HUES48 (cell line): ENCODE data around the gene NEDD4L.

Experiments used
- H3K27ac ChIP-seq: one replicate; pipeline ENCODE4 v1.7.0; 2013; ENCODE audit warnings: low read depth, low read length, inconsistent platforms
- H3K27me3 ChIP-seq: 2 replicates; pipeline ENCODE4 v1.6.1; 2013; ENCODE audit warnings: mild to moderate bottlenecking, low read length; ENCODE audit not compliant: control insufficient read depth, insufficient read depth
- H3K36me3 ChIP-seq: 2 replicates; pipeline ENCODE4 v1.6.1; 2013; ENCODE audit warnings: low read length; ENCODE audit not compliant: control insufficient read depth, insufficient read depth
- H3K4me1 ChIP-seq: 2 replicates; pipeline ENCODE4 v1.6.1; 2013; ENCODE audit warnings: mild to moderate bottlenecking, low read length; ENCODE audit not compliant: control insufficient read depth, insufficient read depth
- H3K4me3 ChIP-seq: 2 replicates; pipeline ENCODE4 v1.5.1; 2013; ENCODE audit warnings: mild to moderate bottlenecking, low read depth, low read length
- H3K9ac ChIP-seq: 2 replicates; pipeline ENCODE4 v1.6.1; 2013; ENCODE audit warnings: mild to moderate bottlenecking, low read depth, low read length, moderate library complexity
- H3K9me3 ChIP-seq: 2 replicates; pipeline ENCODE4 v1.6.1; 2013; ENCODE audit warnings: low read length; ENCODE audit not compliant: control insufficient read depth, insufficient read depth

The NEDD4L gene

GRCh38 chr18:58201268-58201667 lies 157.2 kb downstream of the NEDD4L start:
- H3K4me1 ChIP-seq, result peaks cover 32% of the 10 kb centered on the region

DNA sequence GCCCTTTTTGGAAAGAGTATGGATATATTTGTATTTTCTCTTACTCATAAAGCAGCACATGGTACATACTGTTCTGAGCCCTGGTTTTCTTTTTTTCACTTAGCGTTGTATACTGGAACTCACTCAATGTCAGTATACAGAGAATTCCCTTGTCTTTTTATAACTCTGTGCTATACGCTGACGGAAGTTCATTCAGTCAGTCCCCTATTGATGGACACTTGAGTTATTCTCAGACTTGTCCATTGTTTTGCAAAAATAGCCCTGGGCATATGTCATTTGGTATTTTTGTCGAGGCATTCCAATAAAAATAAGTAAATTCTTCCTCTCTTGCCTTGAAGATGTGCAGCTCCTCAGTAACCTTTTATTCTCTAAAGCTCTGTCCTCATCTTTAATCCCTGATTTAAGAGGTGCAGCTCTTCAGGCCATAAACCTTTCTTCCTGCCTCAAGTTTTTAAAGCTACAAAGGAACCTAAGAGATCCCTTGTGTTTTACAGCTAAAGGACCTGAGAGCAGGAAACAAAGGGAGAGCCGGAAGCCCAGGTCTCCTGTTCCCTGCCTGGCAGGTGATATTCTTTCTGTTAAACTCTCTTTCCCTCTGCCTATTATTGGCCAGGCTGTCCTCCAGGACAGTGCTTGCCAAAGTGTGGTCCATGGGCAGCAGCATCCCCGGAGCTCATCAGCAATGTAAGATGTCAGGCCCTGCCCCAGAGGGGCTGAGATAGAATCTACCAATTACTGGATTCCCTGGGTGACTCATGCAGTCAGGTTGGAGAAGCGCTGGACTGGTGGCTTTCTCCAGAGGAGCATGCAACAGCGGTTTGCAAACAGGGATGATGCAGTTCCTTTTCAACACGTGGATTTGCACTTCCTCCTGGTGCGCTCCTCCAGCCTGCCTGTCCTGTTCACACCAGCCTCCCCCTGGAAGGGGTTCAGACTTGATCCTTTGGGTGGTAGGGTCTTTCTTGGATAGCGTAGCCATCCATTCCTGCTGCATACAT lies 158.0 kb downstream of the NEDD4L start:
- Histone ChIP-seq H3K27ac (peak overlapping the region; percentile 31), H3K4me3 (no peak overlapping the region), H3K4me1 (peaks cover 24% of the 10 kb centered on the region), H3K36me3 (no peaks in the 10 kb centered on the region), H3K9ac (no peak overlapping the region), H3K9me3 (no peaks in the 10 kb centered on the region), H3K27me3 (no peaks in the 10 kb centered on the region)

More at GRCh38 chr18:58201268-58201667, 157.2 kb downstream of the NEDD4L start:
- H3K9ac ChIP-seq, result no peak overlapping the region
- no peak overlapping the region for H3K27ac ChIP-seq
- no peaks in the 10 kb centered on the region for H3K9me3 ChIP-seq
- no peaks in the 10 kb centered on the region for H3K27me3 ChIP-seq
- H3K36me3 ChIP-seq, result no peaks in the 10 kb centered on the region
- H3K4me3 ChIP-seq, result no peak overlapping the region

- peaks cover 28% of the 10 kb centered on the region for H3K4me1 ChIP-seq
- no peaks in the 10 kb centered on the region for H3K36me3 ChIP-seq
- H3K27me3 ChIP-seq, result no peaks in the 10 kb centered on the region
Observed at GRCh38 chr18:58204776-58205442, 160.9 kb downstream of the NEDD4L start.

DNA sequence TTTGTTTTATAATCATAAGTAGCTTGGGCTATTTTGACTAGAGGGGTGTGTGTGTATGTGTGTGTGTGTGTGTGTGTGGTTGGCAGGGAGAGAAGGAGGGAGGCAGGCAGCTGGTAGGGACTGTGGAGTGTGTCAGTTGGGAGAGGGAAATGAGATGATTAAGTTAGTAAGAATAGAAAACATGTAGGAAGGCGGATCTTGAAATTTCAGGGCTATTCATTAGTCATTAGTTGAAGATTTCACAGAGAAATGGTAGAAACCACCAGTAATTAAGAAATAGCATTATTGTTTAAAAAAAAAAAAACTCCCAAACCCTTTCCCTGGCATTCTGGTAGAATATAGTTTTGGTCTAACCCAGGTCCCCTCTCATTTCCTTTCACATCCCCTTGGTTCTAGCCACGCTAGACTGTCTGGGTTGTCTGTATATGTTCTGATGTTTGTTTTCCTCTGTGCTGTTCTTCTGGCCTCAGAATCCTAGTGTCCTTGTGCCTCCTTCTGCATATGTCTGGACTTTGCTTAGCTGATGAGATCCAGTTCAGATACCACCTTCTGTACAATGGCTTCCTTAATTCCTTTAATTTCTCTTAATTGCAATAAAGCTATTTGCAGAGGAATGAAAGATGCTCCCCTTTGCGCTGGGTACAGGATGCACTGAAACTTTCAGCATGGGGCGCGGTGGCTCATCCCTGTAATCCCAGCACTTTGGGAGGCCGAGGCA lies 161.6 kb downstream of the NEDD4L start:
- H3K36me3 ChIP-seq, result no peaks in the 10 kb centered on the region
- no peak overlapping the region for H3K4me3 ChIP-seq
- no peak overlapping the region for H3K27ac ChIP-seq
- H3K4me1 ChIP-seq, result peaks cover 34% of the 10 kb centered on the region
- H3K9me3 ChIP-seq, result no peaks in the 10 kb centered on the region
- H3K27me3 ChIP-seq, result no peaks in the 10 kb centered on the region
- H3K9ac ChIP-seq, result no peak overlapping the region

More at GRCh38 chr18:58204776-58205442, 160.9 kb downstream of the NEDD4L start:
- H3K9ac ChIP-seq, result no peak overlapping the region
- no peak overlapping the region for H3K27ac ChIP-seq
- no peak overlapping the region for H3K4me3 ChIP-seq
- no peaks in the 10 kb centered on the region for H3K9me3 ChIP-seq

DNA sequence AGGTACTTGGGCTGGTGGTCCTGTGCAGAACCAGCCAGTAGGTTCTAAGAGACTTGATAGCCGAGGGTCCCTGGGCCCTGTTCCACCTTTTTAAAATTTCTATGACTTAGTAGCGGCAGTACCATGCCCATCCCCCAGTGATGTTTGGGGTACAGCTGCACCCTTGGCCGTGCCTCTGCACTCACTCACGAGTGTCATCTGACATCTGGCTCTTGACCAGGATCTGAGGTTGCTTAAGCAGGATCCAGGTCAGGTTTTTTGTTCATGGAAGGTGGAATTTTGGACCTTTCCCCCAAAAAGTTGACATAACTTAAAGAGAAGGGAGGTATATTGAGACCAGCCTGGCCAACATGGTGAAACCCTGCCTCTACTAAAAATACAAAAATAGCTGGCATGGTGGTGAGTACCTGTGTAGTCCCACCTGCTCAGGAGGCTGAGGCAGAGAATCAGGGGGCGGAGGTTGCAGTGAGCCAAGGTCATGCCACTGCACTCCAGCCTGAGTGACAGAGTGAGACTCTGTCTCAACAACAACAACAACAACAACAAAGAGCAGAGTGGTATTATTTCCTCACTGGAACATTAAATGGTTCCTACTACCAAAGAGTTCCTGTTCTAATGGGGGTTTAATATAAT lies 163.6 kb downstream of the NEDD4L start:
- Histone ChIP-seq H3K4me3 (no peak overlapping the region), H3K27me3 (no peaks in the 10 kb centered on the region), H3K4me1 (peaks cover 25% of the 10 kb centered on the region), H3K36me3 (no peaks in the 10 kb centered on the region), H3K9ac (no peak overlapping the region), H3K27ac (no peak overlapping the region), H3K9me3 (no peaks in the 10 kb centered on the region)

DNA sequence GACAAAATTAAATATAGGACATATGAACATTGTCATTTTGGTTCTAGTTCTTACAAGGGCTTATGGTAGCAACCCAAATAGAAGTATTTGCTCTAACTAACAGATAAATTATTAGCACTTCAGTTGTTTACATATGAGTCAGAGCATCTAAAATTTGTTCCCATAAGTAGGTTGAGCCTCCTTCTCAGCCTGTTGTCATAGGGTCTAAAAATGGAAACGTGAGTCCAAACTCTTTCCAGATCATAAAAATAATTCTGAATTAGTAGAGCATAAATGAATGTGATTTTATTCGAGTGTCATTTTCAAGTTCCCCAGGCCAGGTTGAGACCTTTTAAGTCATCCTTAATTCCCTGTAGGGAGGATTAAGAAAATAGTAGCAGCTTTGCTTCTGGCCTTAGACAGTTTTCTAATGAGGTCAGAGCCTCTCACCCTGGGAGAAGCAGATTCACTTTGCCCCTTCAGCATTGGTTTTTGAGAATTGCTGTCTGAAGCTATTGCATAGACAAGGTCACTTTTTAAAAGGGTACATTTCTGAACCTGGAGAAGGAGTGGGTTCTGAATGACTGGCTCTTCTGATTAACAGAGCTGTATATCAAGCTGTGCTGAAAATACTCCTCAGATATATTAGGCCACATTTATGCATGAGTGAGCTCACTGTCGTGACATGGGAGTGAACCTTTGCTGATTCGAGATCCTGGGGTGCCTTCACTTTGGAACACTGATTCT lies 164.3 kb downstream of the NEDD4L start:
- H3K4me3 ChIP-seq, result no peak overlapping the region
- H3K27me3 ChIP-seq, result no peaks in the 10 kb centered on the region
- no peak overlapping the region for H3K9ac ChIP-seq
- H3K36me3 ChIP-seq, result no peaks in the 10 kb centered on the region
- no peaks in the 10 kb centered on the region for H3K9me3 ChIP-seq
- H3K4me1 ChIP-seq, result peaks cover 24% of the 10 kb centered on the region
- H3K27ac ChIP-seq, result peak overlapping the region; percentile 63

- Histone ChIP-seq H3K4me3 (no peak overlapping the region), H3K27me3 (no peaks in the 10 kb centered on the region), H3K9ac (no peak overlapping the region), H3K9me3 (no peaks in the 10 kb centered on the region), H3K27ac (no peak overlapping the region), H3K36me3 (no peaks in the 10 kb centered on the region), H3K4me1 (peaks cover 34% of the 10 kb centered on the region)
Observed at GRCh38 chr18:58209326-58209725, 165.3 kb downstream of the NEDD4L start.

- Histone ChIP-seq H3K4me1 (peaks cover 50% of the 10 kb centered on the region), H3K27me3 (no peaks in the 10 kb centered on the region), H3K27ac (no peak overlapping the region), H3K9ac (no peak overlapping the region), H3K9me3 (no peaks in the 10 kb centered on the region), H3K4me3 (no peak overlapping the region), H3K36me3 (no peaks in the 10 kb centered on the region)
Observed at GRCh38 chr18:58211510-58211909, 167.5 kb downstream of the NEDD4L start.

DNA sequence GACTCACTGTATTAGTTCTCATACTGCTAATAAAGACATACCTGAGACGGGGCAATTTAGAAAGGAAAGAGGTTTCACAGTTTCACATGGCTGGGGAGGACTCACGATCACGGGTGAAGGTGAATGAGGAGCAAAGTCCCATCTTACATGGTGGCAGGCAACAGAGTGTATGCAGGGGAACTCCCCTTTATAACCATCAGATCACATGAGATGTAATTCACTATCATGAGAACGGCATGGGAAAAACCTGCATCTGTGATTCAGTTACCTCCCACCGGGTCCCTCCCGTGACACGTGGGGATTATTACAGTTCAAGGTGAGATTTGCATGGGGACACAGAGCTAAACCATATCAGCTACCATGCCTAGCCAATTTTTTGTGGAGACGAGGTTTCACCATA lies 168.2 kb downstream of the NEDD4L start:
- H3K9me3 ChIP-seq, result no peaks in the 10 kb centered on the region
- H3K4me1 ChIP-seq, result peaks cover 58% of the 10 kb centered on the region
- no peak overlapping the region for H3K4me3 ChIP-seq
- H3K27ac ChIP-seq, result no peak overlapping the region
- no peaks in the 10 kb centered on the region for H3K36me3 ChIP-seq
- no peaks in the 10 kb centered on the region for H3K27me3 ChIP-seq
- no peak overlapping the region for H3K9ac ChIP-seq

DNA sequence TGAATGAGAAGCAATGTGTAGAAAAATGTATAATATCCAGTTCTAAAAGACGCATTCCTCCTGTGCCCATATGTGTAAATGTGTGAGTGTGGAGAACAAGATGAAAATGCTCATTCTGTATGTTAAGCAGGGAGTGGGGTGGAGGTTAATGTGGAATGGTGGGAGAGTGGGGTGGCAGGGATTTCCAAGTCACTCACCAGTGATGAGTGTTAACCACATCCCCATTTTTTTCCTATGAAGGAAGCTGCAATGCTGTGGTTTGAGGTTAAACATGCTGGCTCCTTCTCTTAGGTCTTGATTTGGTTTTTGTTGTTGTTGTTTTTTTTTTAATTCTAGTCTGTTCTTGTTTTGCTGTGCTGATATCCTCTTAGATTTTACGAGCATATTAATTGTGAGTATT lies 169.4 kb downstream of the NEDD4L start:
- H3K4me3 ChIP-seq, result no peak overlapping the region
- H3K9ac ChIP-seq, result no peak overlapping the region
- no peaks in the 10 kb centered on the region for H3K9me3 ChIP-seq
- H3K27ac ChIP-seq, result no peak overlapping the region
- no peaks in the 10 kb centered on the region for H3K36me3 ChIP-seq
- H3K4me1 ChIP-seq, result peaks cover 58% of the 10 kb centered on the region
- H3K27me3 ChIP-seq, result no peaks in the 10 kb centered on the region
